ENCODE measurements around the gene ZBTB18.
"Not testable (repeated sequence)": the region's sequence is repeated elsewhere in the genome, so short reads cannot be mapped to it uniquely, and the experiment has no call there.

Gene ZBTB18

GRCh38 chr1:244050835-244051444 is at the start of gene ZBTB18:
Gene ZBTB18 (plus strand): TSS chr1:244051283. CDS start chr1:244051432, 149 bp downstream.
- Histone ChIP-seq H3K9me3 (no peaks in the 10 kb centered on the region), H3K27me3 (ENCODE audit: low read depth) (no peaks in the 10 kb centered on the region), H3K4me3 (peak within 1 kb of the TSS; percentile 54), H3K36me3 (replicated peaks) (peaks cover 12% of the 10 kb centered on the region), H3K4me1 (peaks cover 37% of the 10 kb centered on the region)
- in situ Hi-C loops (cut with MboI; ENCODE audit: low sequenced_read_pairs), result no loop called here
- DNase-seq (ENCODE audit: low spot score in 2 of 2), result peak in 1 of 2 experiments; percentile 47

DNA sequence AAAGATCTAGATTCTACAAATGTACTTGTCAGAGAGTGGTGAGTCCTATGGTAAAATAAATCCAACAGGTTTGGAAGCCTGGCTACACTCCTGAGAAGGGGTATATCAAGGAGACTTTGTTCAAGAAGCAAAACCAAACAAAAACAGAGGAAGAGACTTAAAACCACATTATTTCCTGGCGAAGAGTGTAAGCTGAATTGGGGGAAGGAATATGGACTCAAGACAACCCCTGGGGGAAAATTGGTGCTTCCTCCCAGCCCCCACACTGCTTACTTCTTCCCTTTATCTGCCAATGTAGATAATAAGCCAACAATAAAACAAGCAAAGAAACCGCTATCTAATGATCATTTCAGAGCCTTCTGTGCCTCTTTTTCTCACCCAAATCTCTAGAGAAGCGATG is 48.4 kb upstream of the ZBTB18 start:
- H3K4me3 ChIP-seq, result no peak overlapping the region
- DNase-seq (ENCODE audit: low spot score in 2 of 2), result no peak
- no peaks in the 10 kb centered on the region for H3K36me3 ChIP-seq (replicated peaks)
- H3K9me3 ChIP-seq, result no peaks in the 10 kb centered on the region
- H3K4me1 ChIP-seq, result no peaks in the 10 kb centered on the region
- in situ Hi-C loops (cut with MboI; ENCODE audit: low sequenced_read_pairs), result no loop called here
- no peaks in the 10 kb centered on the region for H3K27me3 ChIP-seq (ENCODE audit: low read depth)

- no peaks in the 10 kb centered on the region for H3K36me3 ChIP-seq (replicated peaks)
- H3K4me1 ChIP-seq, result no peaks in the 10 kb centered on the region
- in situ Hi-C loops (cut with MboI; ENCODE audit: low sequenced_read_pairs), result no loop called here
- no peak for DNase-seq (ENCODE audit: low spot score in 2 of 2)
- no peaks in the 10 kb centered on the region for H3K9me3 ChIP-seq
- no peak overlapping the region for H3K4me3 ChIP-seq
- no peaks in the 10 kb centered on the region for H3K27me3 ChIP-seq (ENCODE audit: low read depth)
Measured at GRCh38 chr1:244005455-244005854, 45.6 kb upstream of the ZBTB18 start.

- H3K9me3 ChIP-seq, result no peaks in the 10 kb centered on the region
- 0 out of 2 replicates have a peak, but pooled peaks cover 1% of the 10 kb centered on the region for H3K4me1 ChIP-seq
- H3K4me3 ChIP-seq, result no peak overlapping the region
- no peaks in the 10 kb centered on the region for H3K36me3 ChIP-seq (replicated peaks)
- no peak for DNase-seq (ENCODE audit: low spot score in 2 of 2)
- in situ Hi-C loops (cut with MboI; ENCODE audit: low sequenced_read_pairs), result no loop called here
- no peaks in the 10 kb centered on the region for H3K27me3 ChIP-seq (ENCODE audit: low read depth)
Measured at GRCh38 chr1:244006381-244006901, 44.6 kb upstream of the ZBTB18 start.

GRCh38 chr1:244006961-244007360 is 44.1 kb upstream of the ZBTB18 start:
- in situ Hi-C loops (cut with MboI; ENCODE audit: low sequenced_read_pairs), result no loop called here
- no peak for DNase-seq (ENCODE audit: low spot score in 2 of 2)
- H3K4me1 ChIP-seq, result 0 out of 2 replicates have a peak, but pooled peaks cover 3% of the 10 kb centered on the region
- H3K4me3 ChIP-seq, result no peak overlapping the region
- H3K36me3 ChIP-seq (replicated peaks), result no peaks in the 10 kb centered on the region
- H3K9me3 ChIP-seq, result no peaks in the 10 kb centered on the region
- no peaks in the 10 kb centered on the region for H3K27me3 ChIP-seq (ENCODE audit: low read depth)

DNA sequence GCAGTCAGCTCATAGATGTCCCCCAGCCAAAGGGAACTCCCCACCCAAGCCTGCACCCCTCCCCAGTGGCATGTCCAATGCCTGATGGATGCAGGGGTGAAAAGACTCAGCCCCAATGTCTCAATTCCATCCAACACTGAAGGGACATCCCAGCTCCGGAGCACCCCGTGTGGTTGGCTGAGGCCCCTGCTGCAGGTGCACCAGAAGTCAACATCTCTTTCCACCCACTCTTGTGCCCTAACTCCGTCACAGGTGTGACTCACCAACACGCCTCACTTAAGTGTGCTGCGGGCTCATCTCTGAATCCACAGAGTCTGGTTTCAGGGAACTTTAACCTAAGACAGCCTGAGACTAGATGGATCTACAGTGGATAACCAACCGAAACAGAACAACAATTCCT is 40.9 kb upstream of the ZBTB18 start:
- 0 out of 2 replicates have a peak, but pooled peaks cover 3% of the 10 kb centered on the region for H3K4me1 ChIP-seq
- in situ Hi-C loops (cut with MboI; ENCODE audit: low sequenced_read_pairs), result no loop called here
- H3K9me3 ChIP-seq, result no peaks in the 10 kb centered on the region
- no peak overlapping the region for H3K4me3 ChIP-seq
- no peaks in the 10 kb centered on the region for H3K36me3 ChIP-seq (replicated peaks)
- DNase-seq (ENCODE audit: low spot score in 2 of 2), result no peak
- H3K27me3 ChIP-seq (ENCODE audit: low read depth), result no peaks in the 10 kb centered on the region

- no peaks in the 10 kb centered on the region for H3K27me3 ChIP-seq (ENCODE audit: low read depth)
- 0 out of 2 replicates have a peak, but pooled peaks cover 3% of the 10 kb centered on the region for H3K4me1 ChIP-seq
- H3K36me3 ChIP-seq (replicated peaks), result no peaks in the 10 kb centered on the region
- in situ Hi-C loops (cut with MboI; ENCODE audit: low sequenced_read_pairs), result no loop called here
- H3K9me3 ChIP-seq, result no peaks in the 10 kb centered on the region
- no peak for DNase-seq (ENCODE audit: low spot score in 2 of 2)
- no peak overlapping the region for H3K4me3 ChIP-seq
Measured at GRCh38 chr1:244010703-244011123, 40.4 kb upstream of the ZBTB18 start.

DNA sequence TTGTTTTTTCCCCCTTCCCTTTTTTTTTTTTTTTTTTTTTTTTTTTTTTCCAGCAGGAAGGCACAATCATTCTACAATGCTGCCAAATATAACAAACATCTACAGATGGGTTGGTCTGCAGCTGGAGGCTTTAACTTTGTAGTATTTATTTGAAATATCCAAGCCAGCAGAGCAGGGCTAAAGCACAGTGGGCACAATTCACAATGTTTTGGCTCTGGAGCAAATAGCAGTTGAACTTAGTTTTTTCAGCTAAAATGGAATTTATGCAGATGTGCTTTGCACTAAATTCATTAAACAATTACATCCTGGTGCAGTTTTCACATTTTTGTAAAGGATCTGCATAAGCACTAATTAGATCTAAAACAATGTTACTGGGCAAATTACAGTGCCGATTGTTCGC is 39.8 kb upstream of the ZBTB18 start:
- Histone ChIP-seq H3K27me3 (ENCODE audit: low read depth) (no peaks in the 10 kb centered on the region), H3K4me1 (0 out of 2 replicates have a peak, but pooled peaks cover 3% of the 10 kb centered on the region), H3K4me3 (no peak overlapping the region), H3K9me3 (no peaks in the 10 kb centered on the region), H3K36me3 (replicated peaks) (no peaks in the 10 kb centered on the region)
- no peak for DNase-seq (ENCODE audit: low spot score in 2 of 2)
- in situ Hi-C loops (cut with MboI; ENCODE audit: low sequenced_read_pairs), result no loop called here

GRCh38 chr1:244011786-244012185 is 39.3 kb upstream of the ZBTB18 start:
- H3K27me3 ChIP-seq (ENCODE audit: low read depth), result no peaks in the 10 kb centered on the region
- peak in 1 of 2 experiments; percentile 12 for DNase-seq (ENCODE audit: low spot score in 2 of 2)
- in situ Hi-C loops (cut with MboI; ENCODE audit: low sequenced_read_pairs), result no loop called here

GRCh38 chr1:244012202-244012601 is 38.9 kb upstream of the ZBTB18 start:
- DNase-seq (ENCODE audit: low spot score in 2 of 2), result no peak
- no peaks in the 10 kb centered on the region for H3K27me3 ChIP-seq (ENCODE audit: low read depth)
- 0 out of 2 replicates have a peak, but pooled peaks cover 3% of the 10 kb centered on the region for H3K4me1 ChIP-seq
- in situ Hi-C loops (cut with MboI; ENCODE audit: low sequenced_read_pairs), result no loop called here
- no peaks in the 10 kb centered on the region for H3K9me3 ChIP-seq
- H3K36me3 ChIP-seq (replicated peaks), result no peaks in the 10 kb centered on the region
- no peak overlapping the region for H3K4me3 ChIP-seq

More at GRCh38 chr1:244011786-244012185, 39.3 kb upstream of the ZBTB18 start:
- Histone ChIP-seq H3K9me3 (no peaks in the 10 kb centered on the region), H3K4me1 (0 out of 2 replicates have a peak, but pooled peaks cover 3% of the 10 kb centered on the region), H3K4me3 (no peak overlapping the region), H3K36me3 (replicated peaks) (no peaks in the 10 kb centered on the region)

GRCh38 chr1:244013100-244013499 is 38.0 kb upstream of the ZBTB18 start:
- Histone ChIP-seq H3K27me3 (ENCODE audit: low read depth) (no peaks in the 10 kb centered on the region), H3K36me3 (replicated peaks) (no peaks in the 10 kb centered on the region), H3K4me1 (0 out of 2 replicates have a peak, but pooled peaks cover 3% of the 10 kb centered on the region), H3K4me3 (no peak overlapping the region), H3K9me3 (no peaks in the 10 kb centered on the region)
- DNase-seq (ENCODE audit: low spot score in 2 of 2), result no peak
- in situ Hi-C loops (cut with MboI; ENCODE audit: low sequenced_read_pairs), result no loop called here

GRCh38 chr1:244014862-244015261 is 36.2 kb upstream of the ZBTB18 start:
- in situ Hi-C loops (cut with MboI; ENCODE audit: low sequenced_read_pairs); H3K9me3 ChIP-seq; H3K27me3 ChIP-seq (ENCODE audit: low read depth); H3K4me1 ChIP-seq; DNase-seq (ENCODE audit: low spot score in 2 of 2); H3K4me3 ChIP-seq; H3K36me3 ChIP-seq (replicated peaks): not testable (repeated sequence)

GRCh38 chr1:244019982-244020485 is 31.0 kb upstream of the ZBTB18 start:
- H3K4me1 ChIP-seq, result no peaks in the 10 kb centered on the region
- H3K27me3 ChIP-seq (ENCODE audit: low read depth), result no peaks in the 10 kb centered on the region
- in situ Hi-C loops (cut with MboI; ENCODE audit: low sequenced_read_pairs), result no loop called here
- DNase-seq (ENCODE audit: low spot score in 2 of 2), result no peak
- H3K4me3 ChIP-seq, result no peak overlapping the region
- no peaks in the 10 kb centered on the region for H3K9me3 ChIP-seq
- H3K36me3 ChIP-seq (replicated peaks), result no peaks in the 10 kb centered on the region

- Histone ChIP-seq H3K4me1 (no peaks in the 10 kb centered on the region), H3K9me3 (no peaks in the 10 kb centered on the region), H3K27me3 (ENCODE audit: low read depth) (no peaks in the 10 kb centered on the region), H3K4me3 (no peak overlapping the region), H3K36me3 (replicated peaks) (no peaks in the 10 kb centered on the region)
- no peak for DNase-seq (ENCODE audit: low spot score in 2 of 2)
- in situ Hi-C loops (cut with MboI; ENCODE audit: low sequenced_read_pairs), result no loop called here
Measured at GRCh38 chr1:244021427-244021826, 29.7 kb upstream of the ZBTB18 start.

All from HAP-1 (cell line).